KOPT-K1 (cell line): Measurements from ENCODE around the gene GGA1.
"Not testable (repeated sequence)": the region's sequence is repeated elsewhere in the genome, so short reads cannot be mapped to it uniquely, and the experiment has no call there.

Experiments used
- H3K27ac ChIP-seq: fragments of 200-600 bp; sonication (generic); 2 replicates; pipeline ENCODE4 v1.5.1; 2016; ENCODE audit warnings: antibody characterized with exemption, mild to moderate bottlenecking, low read depth, low read length; ENCODE audit not compliant: poor library complexity, severe bottlenecking
- H3K36me3 ChIP-seq: fragments of 200-600 bp; sonication (generic); 2 replicates; pipeline ENCODE4 v1.5.1; 2017; ENCODE audit warnings: antibody characterized with exemption, mild to moderate bottlenecking, low read length, moderate library complexity; ENCODE audit not compliant: insufficient read depth
- H3K9me3 ChIP-seq: fragments of 200-600 bp; sonication (generic); 2 replicates; pipeline ENCODE4 v1.5.1; 2017; ENCODE audit warnings: antibody characterized with exemption, low read length, mild to moderate bottlenecking; ENCODE audit not compliant: insufficient read depth, poor library complexity, severe bottlenecking

The GGA1 gene

GRCh38 chr22:37568012-37568411, 40.6 kb upstream of the GGA1 start:
- H3K27ac ChIP-seq = no peak overlapping the region
- H3K9me3 ChIP-seq = no peaks in the 10 kb centered on the region
- no peaks in the 10 kb centered on the region for H3K36me3 ChIP-seq

GRCh38 chr22:37568448-37569008, 40.1 kb upstream of the GGA1 start:
- no peaks in the 10 kb centered on the region for H3K9me3 ChIP-seq
- H3K27ac ChIP-seq = no peak overlapping the region
- H3K36me3 ChIP-seq = no peaks in the 10 kb centered on the region

GRCh38 chr22:37569009-37569920, 39.4 kb upstream of the GGA1 start:
- H3K9me3 ChIP-seq = no peaks in the 10 kb centered on the region
- no peak overlapping the region for H3K27ac ChIP-seq
- H3K36me3 ChIP-seq = no peaks in the 10 kb centered on the region

- Histone ChIP-seq H3K27ac (no peak overlapping the region), H3K36me3 (no peaks in the 10 kb centered on the region), H3K9me3 (no peaks in the 10 kb centered on the region)
Observed at GRCh38 chr22:37569921-37570660, 38.5 kb upstream of the GGA1 start.

- no peak overlapping the region for H3K27ac ChIP-seq
- H3K36me3 ChIP-seq = no peaks in the 10 kb centered on the region
- H3K9me3 ChIP-seq = no peaks in the 10 kb centered on the region
Observed at GRCh38 chr22:37570661-37570976, 38.0 kb upstream of the GGA1 start.

GRCh38 chr22:37571258-37571991, 37.2 kb upstream of the GGA1 start:
- Histone ChIP-seq H3K27ac (no peak overlapping the region), H3K9me3 (no peaks in the 10 kb centered on the region), H3K36me3 (no peaks in the 10 kb centered on the region)

- Histone ChIP-seq H3K9me3 (no peaks in the 10 kb centered on the region), H3K36me3 (no peaks in the 10 kb centered on the region), H3K27ac (no peak overlapping the region)
Observed at GRCh38 chr22:37571992-37572373, 36.7 kb upstream of the GGA1 start.

GRCh38 chr22:37575490-37576003, 33.1 kb upstream of the GGA1 start:
- no peak overlapping the region for H3K27ac ChIP-seq
- no peaks in the 10 kb centered on the region for H3K36me3 ChIP-seq
- no peaks in the 10 kb centered on the region for H3K9me3 ChIP-seq

- no peaks in the 10 kb centered on the region for H3K9me3 ChIP-seq
Observed at GRCh38 chr22:37578002-37578401, 30.6 kb upstream of the GGA1 start.

GRCh38 chr22:37581504-37581903, 27.1 kb upstream of the GGA1 start:
- Histone ChIP-seq H3K9me3 (no peaks in the 10 kb centered on the region), H3K36me3 (no peaks in the 10 kb centered on the region), H3K27ac (no peak overlapping the region)

More at GRCh38 chr22:37578002-37578401, 30.6 kb upstream of the GGA1 start:
- no peak overlapping the region for H3K27ac ChIP-seq
- no peaks in the 10 kb centered on the region for H3K36me3 ChIP-seq

- Histone ChIP-seq H3K27ac (no peak overlapping the region), H3K36me3 (no peaks in the 10 kb centered on the region), H3K9me3 (no peaks in the 10 kb centered on the region)
Observed at GRCh38 chr22:37582526-37582925, 26.1 kb upstream of the GGA1 start.

GRCh38 chr22:37588546-37589215, 20.0 kb upstream of the GGA1 start:
- Histone ChIP-seq H3K27ac (no peak overlapping the region), H3K36me3 (no peaks in the 10 kb centered on the region), H3K9me3 (no peaks in the 10 kb centered on the region)

GRCh38 chr22:37589636-37590035, 19.0 kb upstream of the GGA1 start:
- H3K9me3 ChIP-seq = no peaks in the 10 kb centered on the region
- no peaks in the 10 kb centered on the region for H3K36me3 ChIP-seq
- H3K27ac ChIP-seq = no peak overlapping the region

GRCh38 chr22:37591081-37591480, 17.6 kb upstream of the GGA1 start:
- not testable (repeated sequence) for H3K27ac ChIP-seq, H3K36me3 ChIP-seq, H3K9me3 ChIP-seq
